ENCODE measurements around the gene NOD1. TPM values are rescaled to one million over a fixed set of nuclear protein-coding genes. Genes with fewer than 3 reads are reported as not detected.

Gene NOD1
- total and polyA plus RNA-seq, 2 of the 13 experiments (the other 11 are each of a cell fraction or from before 2014, with no cell fraction given), result 1.7 to 2.9 TPM

DNA sequence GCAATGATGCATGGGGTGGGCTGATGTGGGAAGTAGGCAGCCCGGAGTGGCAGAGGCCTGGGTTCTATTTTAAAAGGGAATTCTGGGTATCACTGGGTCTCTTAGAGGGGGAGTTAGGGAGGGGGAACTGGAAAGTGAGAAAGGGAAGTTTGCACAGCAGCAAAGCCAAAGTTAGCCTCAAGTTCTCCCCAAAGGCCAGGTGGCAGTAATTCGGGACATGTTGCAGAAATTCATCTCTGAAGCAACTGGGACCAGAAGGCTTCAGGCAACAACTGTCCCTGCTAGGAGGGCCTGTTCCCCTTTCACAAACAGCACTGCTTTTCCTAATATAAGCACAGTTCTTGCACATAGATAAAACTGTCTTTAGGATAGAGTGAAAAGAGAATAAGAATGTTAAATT is 67.4 kb downstream of the NOD1 start:
- intact Hi-C loops (cut with micrococcal nuclease; ENCODE audit: unreplicated experiment), result no loop called here
- Histone ChIP-seq H2AFZ (ENCODE audit: low read length) (no peak overlapping the region), H3K9ac (ENCODE audit: insufficient read depth, low read depth, low read length) (no peak overlapping the region), H3K9me3 (ENCODE audit: low read length) (no peaks in the 10 kb centered on the region), H4K20me1 (ENCODE audit: insufficient read depth, low read length) (no peaks in the 10 kb centered on the region), H3K27ac (ENCODE audit: extremely low read length, insufficient read depth, low read length) (no peak overlapping the region), H3K79me2 (ENCODE audit: insufficient read depth, low read length) (no peaks in the 10 kb centered on the region), H3K4me3 (replicated peaks in 1 of 3; ENCODE audit: insufficient read depth in 1 of 3, low read depth in 2 of 3, low read length in 3 of 3) (no peak overlapping the region), H3K4me2 (ENCODE audit: low read depth, low read length) (no peak overlapping the region), H3K36me3 (replicated peaks in 1 of 2; ENCODE audit: control insufficient read depth in 1 of 2, insufficient read depth in 2 of 2, low read length in 2 of 2) (no peaks in the 10 kb centered on the region), H3K4me1 (ENCODE audit: insufficient read depth, low read length) (peaks cover 19% of the 10 kb centered on the region), H3K27me3 (ENCODE audit: control insufficient read depth in 1 of 2, insufficient read depth in 2 of 2, low read length in 2 of 2) (no peaks in the 10 kb centered on the region)
- WGBS (ENCODE audit: low lambda C conversion rate), result 71% methylated on average over 2 of the region's 2 CpGs
- in situ Hi-C loops (cut with HindIII; ENCODE audit: extremely low pct_ligation_motif_present, low pct_unique_long_range_greater_than_20kb), result loop anchor here (5.0 kb wide), 3 partner anchors 134 to 249 kb away; no protein-coding TSS in a partner anchor
- no peak for TF ChIP-seq HOXA5 (CRISPR knock-in tag; IDR thresholded peaks at IDR 0.05)
- no peak for TF ChIP-seq EED (CRISPR knock-in tag; IDR thresholded peaks at IDR 0.05)
- no peak for TF ChIP-seq TCF7 (IDR thresholded peaks at IDR 0.05; ENCODE audit: low read depth)
- no TSS peak for BruUV-seq (replicated peaks)
- ATAC-seq (no peak), FAIRE-seq (no peak), DNase-seq (ENCODE audit: low spot score) (no peak)
- CTCF ChIA-PET (ENCODE audit: low intra/inter-chr PET ratio, low total read pairs), result no interaction called here
- POLR2A ChIA-PET, result no interaction called here

DNA sequence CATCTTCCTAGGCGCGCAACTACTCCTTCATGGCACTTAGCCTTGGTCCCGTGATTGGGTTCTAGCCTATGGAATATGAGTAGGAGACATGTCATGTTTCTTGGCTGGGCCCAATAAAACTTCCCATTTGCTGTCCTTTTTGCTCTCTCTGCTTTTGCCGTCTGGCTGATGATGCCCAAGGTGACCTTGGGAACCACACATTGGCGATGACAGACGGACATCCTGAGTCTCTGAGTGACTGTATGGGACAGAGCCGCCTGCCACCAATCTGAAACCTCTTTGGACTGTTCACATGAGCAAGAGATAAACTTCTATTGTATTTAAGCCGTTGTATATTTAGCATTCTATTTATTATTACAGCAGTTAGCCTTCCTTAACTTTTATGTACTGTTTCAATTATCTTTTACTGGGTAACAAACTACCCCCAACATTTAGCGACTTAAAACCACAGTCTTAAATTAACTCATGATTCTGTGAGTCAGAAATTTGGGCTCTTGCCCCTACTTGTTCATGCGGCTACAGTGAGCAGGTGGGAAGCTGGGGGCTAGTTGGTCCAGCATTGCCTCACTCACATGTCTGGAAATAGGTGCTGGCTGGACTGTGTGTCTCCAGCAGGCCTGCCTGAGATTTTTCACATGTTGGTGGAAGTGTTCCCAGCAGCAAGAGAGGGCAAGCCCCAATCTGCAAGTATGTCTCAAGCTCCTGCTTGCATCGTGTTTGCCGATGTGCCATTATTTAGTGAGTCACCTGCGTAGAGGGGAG is 71.7 kb downstream of the NOD1 start:
- FAIRE-seq (no peak), DNase-seq (ENCODE audit: low spot score) (no peak), ATAC-seq (no peak)
- in situ Hi-C loops (cut with HindIII; ENCODE audit: extremely low pct_ligation_motif_present, low pct_unique_long_range_greater_than_20kb), result no loop called here
- H3K4me1 ChIP-seq (ENCODE audit: insufficient read depth, low read length), result peaks cover 10% of the 10 kb centered on the region
- CTCF ChIA-PET (ENCODE audit: low intra/inter-chr PET ratio, low total read pairs), result no interaction called here
- no peaks in the 10 kb centered on the region for H3K27me3 ChIP-seq (ENCODE audit: control insufficient read depth in 1 of 2, insufficient read depth in 2 of 2, low read length in 2 of 2)
- H3K9me3 ChIP-seq (ENCODE audit: low read length), result no peaks in the 10 kb centered on the region
- peaks cover 0 to 3% of the 10 kb centered on the region in 2 experiments; a peak in 4 of 5 replicates for H3K36me3 ChIP-seq (replicated peaks in 1 of 2; ENCODE audit: control insufficient read depth in 1 of 2, insufficient read depth in 2 of 2, low read length in 2 of 2)
- POLR2A ChIA-PET, result no interaction called here
- intact Hi-C loops (cut with micrococcal nuclease; ENCODE audit: unreplicated experiment), result no loop called here
- 96% methylated on average over 13 of the region's 13 CpGs for WGBS (ENCODE audit: low lambda C conversion rate)
- no peak overlapping the region for H3K27ac ChIP-seq (ENCODE audit: extremely low read length, insufficient read depth, low read length)
- H3K4me3 ChIP-seq (replicated peaks in 1 of 3; ENCODE audit: insufficient read depth in 1 of 3, low read depth in 2 of 3, low read length in 3 of 3), result no peak overlapping the region
- H2AFZ ChIP-seq (ENCODE audit: low read length), result no peak overlapping the region
- no peaks in the 10 kb centered on the region for H4K20me1 ChIP-seq (ENCODE audit: insufficient read depth, low read length)
- BruUV-seq (replicated peaks), result no TSS peak
- H3K9ac ChIP-seq (ENCODE audit: insufficient read depth, low read depth, low read length), result no peak overlapping the region
- H3K4me2 ChIP-seq (ENCODE audit: low read depth, low read length), result no peak overlapping the region
- H3K79me2 ChIP-seq (ENCODE audit: insufficient read depth, low read length), result no peaks in the 10 kb centered on the region
- TF ChIP-seq ZNF30 (CRISPR knock-in tag; IDR thresholded peaks at IDR 0.05) (no peak), ZFP41 (CRISPR knock-in tag; IDR thresholded peaks at IDR 0.05; ENCODE audit: borderline replicate concordance) (no peak), RFXAP (CRISPR knock-in tag; IDR thresholded peaks at IDR 0.05; ENCODE audit: borderline replicate concordance) (no peak), ZNF776 (CRISPR knock-in tag; IDR thresholded peaks at IDR 0.05) (no peak), NKX3-1 (CRISPR knock-in tag; IDR thresholded peaks at IDR 0.05) (no peak), NFE2L1 (CRISPR knock-in tag; IDR thresholded peaks at IDR 0.05; ENCODE audit: borderline replicate concordance) (no peak), RFX5 (IDR thresholded peaks at IDR 0.05; ENCODE audit: low read depth, low read length) (no peak), ZNF20 (CRISPR knock-in tag; IDR thresholded peaks at IDR 0.05) (no peak), HIVEP1 (CRISPR knock-in tag; IDR thresholded peaks at IDR 0.05) (no peak)
- TF ChIP-seq, protein P1, sequence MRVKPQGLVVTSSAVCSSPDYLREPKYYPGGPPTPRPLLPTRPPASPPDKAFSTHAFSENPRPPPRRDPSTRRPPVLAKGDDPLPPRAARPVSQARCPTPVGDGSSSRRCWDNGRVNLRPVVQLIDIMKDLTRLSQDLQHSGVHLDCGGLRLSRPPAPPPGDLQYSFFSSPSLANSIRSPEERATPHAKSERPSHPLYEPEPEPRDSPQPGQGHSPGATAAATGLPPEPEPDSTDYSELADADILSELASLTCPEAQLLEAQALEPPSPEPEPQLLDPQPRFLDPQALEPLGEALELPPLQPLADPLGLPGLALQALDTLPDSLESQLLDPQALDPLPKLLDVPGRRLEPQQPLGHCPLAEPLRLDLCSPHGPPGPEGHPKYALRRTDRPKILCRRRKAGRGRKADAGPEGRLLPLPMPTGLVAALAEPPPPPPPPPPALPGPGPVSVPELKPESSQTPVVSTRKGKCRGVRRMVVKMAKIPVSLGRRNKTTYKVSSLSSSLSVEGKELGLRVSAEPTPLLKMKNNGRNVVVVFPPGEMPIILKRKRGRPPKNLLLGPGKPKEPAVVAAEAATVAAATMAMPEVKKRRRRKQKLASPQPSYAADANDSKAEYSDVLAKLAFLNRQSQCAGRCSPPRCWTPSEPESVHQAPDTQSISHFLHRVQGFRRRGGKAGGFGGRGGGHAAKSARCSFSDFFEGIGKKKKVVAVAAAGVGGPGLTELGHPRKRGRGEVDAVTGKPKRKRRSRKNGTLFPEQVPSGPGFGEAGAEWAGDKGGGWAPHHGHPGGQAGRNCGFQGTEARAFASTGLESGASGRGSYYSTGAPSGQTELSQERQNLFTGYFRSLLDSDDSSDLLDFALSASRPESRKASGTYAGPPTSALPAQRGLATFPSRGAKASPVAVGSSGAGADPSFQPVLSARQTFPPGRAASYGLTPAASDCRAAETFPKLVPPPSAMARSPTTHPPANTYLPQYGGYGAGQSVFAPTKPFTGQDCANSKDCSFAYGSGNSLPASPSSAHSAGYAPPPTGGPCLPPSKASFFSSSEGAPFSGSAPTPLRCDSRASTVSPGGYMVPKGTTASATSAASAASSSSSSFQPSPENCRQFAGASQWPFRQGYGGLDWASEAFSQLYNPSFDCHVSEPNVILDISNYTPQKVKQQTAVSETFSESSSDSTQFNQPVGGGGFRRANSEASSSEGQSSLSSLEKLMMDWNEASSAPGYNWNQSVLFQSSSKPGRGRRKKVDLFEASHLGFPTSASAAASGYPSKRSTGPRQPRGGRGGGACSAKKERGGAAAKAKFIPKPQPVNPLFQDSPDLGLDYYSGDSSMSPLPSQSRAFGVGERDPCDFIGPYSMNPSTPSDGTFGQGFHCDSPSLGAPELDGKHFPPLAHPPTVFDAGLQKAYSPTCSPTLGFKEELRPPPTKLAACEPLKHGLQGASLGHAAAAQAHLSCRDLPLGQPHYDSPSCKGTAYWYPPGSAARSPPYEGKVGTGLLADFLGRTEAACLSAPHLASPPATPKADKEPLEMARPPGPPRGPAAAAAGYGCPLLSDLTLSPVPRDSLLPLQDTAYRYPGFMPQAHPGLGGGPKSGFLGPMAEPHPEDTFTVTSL (CRISPR knock-in tag; IDR thresholded peaks at IDR 0.05; ENCODE audit: borderline replicate concordance), result no peak

Data from HepG2 (cell line).